HG02973 (cell line): ENCODE results near the gene CCSER1.
"Not testable (repeated sequence)": the region's sequence is repeated elsewhere in the genome, so short reads cannot be mapped to it uniquely, and the experiment has no call there.

Experiments used
- ATAC-seq: cut with Tn5 transposase; IDR thresholded peaks from one replicate; pipeline ENCODE4 v1.9.1; 2021; ENCODE audit warnings: moderate library complexity; ENCODE audit not compliant: unreplicated experiment

CCSER1 gene

GRCh38 chr4:90641861-90642599, 514.8 kb downstream of the CCSER1 start:
- ATAC-seq, result no peak

GRCh38 chr4:90643156-90643555, 516.0 kb downstream of the CCSER1 start:
- ATAC-seq, result no peak

GRCh38 chr4:90648311-90648710, 521.1 kb downstream of the CCSER1 start:
- no peak for ATAC-seq

- ATAC-seq, result no peak
Observed at GRCh38 chr4:90648791-90649190, 521.6 kb downstream of the CCSER1 start.

GRCh38 chr4:90660672-90661071, 533.5 kb downstream of the CCSER1 start:
- ATAC-seq, result no peak

- no peak for ATAC-seq
Observed at GRCh38 chr4:90670183-90670582, 543.0 kb downstream of the CCSER1 start.

- no peak for ATAC-seq
Observed at GRCh38 chr4:90689739-90690138, 562.5 kb downstream of the CCSER1 start.

GRCh38 chr4:90695411-90695810, 568.2 kb downstream of the CCSER1 start:
- no peak for ATAC-seq

- not testable (repeated sequence) for ATAC-seq
Observed at GRCh38 chr4:90705501-90705900, 578.3 kb downstream of the CCSER1 start.

GRCh38 chr4:90715242-90715641, 588.0 kb downstream of the CCSER1 start:
- ATAC-seq, result peak; percentile 94

- no peak for ATAC-seq
Observed at GRCh38 chr4:90718931-90719330, 591.7 kb downstream of the CCSER1 start.

- no peak for ATAC-seq
Observed at GRCh38 chr4:90727938-90728337, 600.7 kb downstream of the CCSER1 start.

- ATAC-seq, result no peak
Observed at GRCh38 chr4:90730752-90731151, 603.6 kb downstream of the CCSER1 start.

GRCh38 chr4:90733211-90733610, 606.0 kb downstream of the CCSER1 start:
- ATAC-seq, result no peak

- ATAC-seq, result no peak
Observed at GRCh38 chr4:90745176-90745575, 618.0 kb downstream of the CCSER1 start.

- ATAC-seq, result no peak
Observed at GRCh38 chr4:90753068-90753467, 625.9 kb downstream of the CCSER1 start.

- ATAC-seq, result no peak
Observed at GRCh38 chr4:90757534-90758060, 630.4 kb downstream of the CCSER1 start.

GRCh38 chr4:90760059-90760458, 632.9 kb downstream of the CCSER1 start:
- no peak for ATAC-seq

- ATAC-seq, result no peak
Observed at GRCh38 chr4:90766837-90767236, 639.6 kb downstream of the CCSER1 start.

- no peak for ATAC-seq
Observed at GRCh38 chr4:90769251-90769650, 642.1 kb downstream of the CCSER1 start.

- ATAC-seq, result no peak
Observed at GRCh38 chr4:90780193-90780592, 653.0 kb downstream of the CCSER1 start.

GRCh38 chr4:90786602-90787001, 659.4 kb downstream of the CCSER1 start:
- ATAC-seq, result no peak

- ATAC-seq, result no peak
Observed at GRCh38 chr4:90792696-90793095, 665.5 kb downstream of the CCSER1 start.
